ENCODE measurements around the gene TNPO3. TPM values are rescaled to one million over a fixed set of nuclear protein-coding genes. Genes with fewer than 3 reads are reported as not detected.

The TNPO3 gene
- total RNA-seq, 3 donors from 2014 or later (not counting 1 experiment from before 2014, with no cell fraction given) = 33.9 to 41.1 (median 37.9) TPM

- H3K4me1 Mint-ChIP-seq = no peaks in the 10 kb centered on the region
Measured at GRCh38 chr7:128920913-128921582, 133.9 kb downstream of the TNPO3 start.

GRCh38 chr7:128919881-128920799 lies 134.8 kb downstream of the TNPO3 start:
- peaks cover 5% of the 10 kb centered on the region for H3K4me1 ChIP-seq (ENCODE audit: control insufficient read depth, insufficient read depth, low read length)
- no peak overlapping the region for H3K4me3 Mint-ChIP-seq
- peaks cover 5% of the 10 kb centered on the region in 2 donors for H3K4me1 Mint-ChIP-seq
- no peak for ATAC-seq
- H3K27me3 ChIP-seq (ENCODE audit: control insufficient read depth, insufficient read depth, low read length) = peaks cover 9% of the 10 kb centered on the region
- H3K27me3 Mint-ChIP-seq (ENCODE audit: low read depth in 2 of 2) = peaks cover 35 to 42% of the 10 kb centered on the region in 2 donors
- no peaks in the 10 kb centered on the region for H3K36me3 ChIP-seq (ENCODE audit: control insufficient read depth, insufficient read depth, low read length)
- H3K27ac Mint-ChIP-seq = no peak overlapping the region
- no peaks in the 10 kb centered on the region for H3K9me3 ChIP-seq (ENCODE audit: control insufficient read depth, insufficient read depth, low read length)
- peak in 1 of 2 donors; percentile 13 for DNase-seq
- H3K36me3 Mint-ChIP-seq = no peaks in the 10 kb centered on the region
- TF ChIP-seq CTCF (IDR thresholded peaks at IDR 0.05) = no peak
- intact Hi-C loops (cut with micrococcal nuclease) = no loop called here
- WGBS (ENCODE audit: insufficient coverage) = 63% methylated on average over 14 of the region's 14 CpGs
- no peak overlapping the region for H3K4me3 ChIP-seq (ENCODE audit: low read length)
- no peaks in the 10 kb centered on the region for H3K9me3 Mint-ChIP-seq
- no peak overlapping the region for H3K27ac ChIP-seq (ENCODE audit: low read length)

More at GRCh38 chr7:128920913-128921582, 133.9 kb downstream of the TNPO3 start:
- no peak for ATAC-seq
- Mint-ChIP-seq H3K36me3 (no peaks in the 10 kb centered on the region), H3K4me3 (no peak overlapping the region), H3K27me3 (ENCODE audit: low read depth in 2 of 2) (peaks cover 32 to 35% of the 10 kb centered on the region in 2 donors), H3K27ac (no peak overlapping the region), H3K9me3 (no peaks in the 10 kb centered on the region)
- TF ChIP-seq CTCF (IDR thresholded peaks at IDR 0.05) = no peak
- H3K27me3 ChIP-seq (ENCODE audit: control insufficient read depth, insufficient read depth, low read length) = peaks cover 5% of the 10 kb centered on the region
- H3K4me1 ChIP-seq (ENCODE audit: control insufficient read depth, insufficient read depth, low read length) = no peaks in the 10 kb centered on the region
- 87% methylated on average over 13 of the region's 13 CpGs for WGBS (ENCODE audit: insufficient coverage)
- no peak overlapping the region for H3K27ac ChIP-seq (ENCODE audit: low read length)
- no peak for DNase-seq
- H3K9me3 ChIP-seq (ENCODE audit: control insufficient read depth, insufficient read depth, low read length) = no peaks in the 10 kb centered on the region
- H3K36me3 ChIP-seq (ENCODE audit: control insufficient read depth, insufficient read depth, low read length) = no peaks in the 10 kb centered on the region
- no peak overlapping the region for H3K4me3 ChIP-seq (ENCODE audit: low read length)
- intact Hi-C loops (cut with micrococcal nuclease) = no loop called here

GRCh38 chr7:128919241-128919640 lies 135.7 kb downstream of the TNPO3 start:
- H3K9me3 ChIP-seq (ENCODE audit: control insufficient read depth, insufficient read depth, low read length) = no peaks in the 10 kb centered on the region
- WGBS (ENCODE audit: insufficient coverage) = 89% methylated on average over 6 of the region's 6 CpGs
- Mint-ChIP-seq H3K36me3 (no peaks in the 10 kb centered on the region), H3K27ac (no peak overlapping the region), H3K9me3 (no peaks in the 10 kb centered on the region), H3K4me1 (peaks cover 5 to 6% of the 10 kb centered on the region in 2 donors), H3K4me3 (no peak overlapping the region), H3K27me3 (ENCODE audit: low read depth in 2 of 2) (peaks cover 39 to 47% of the 10 kb centered on the region in 2 donors)
- H3K36me3 ChIP-seq (ENCODE audit: control insufficient read depth, insufficient read depth, low read length) = no peaks in the 10 kb centered on the region
- H3K4me3 ChIP-seq (ENCODE audit: low read length) = no peak overlapping the region
- TF ChIP-seq CTCF (IDR thresholded peaks at IDR 0.05) = no peak
- intact Hi-C loops (cut with micrococcal nuclease) = no loop called here
- H3K27ac ChIP-seq (ENCODE audit: low read length) = no peak overlapping the region
- DNase-seq (no peak), ATAC-seq (no peak)
- H3K27me3 ChIP-seq (ENCODE audit: control insufficient read depth, insufficient read depth, low read length) = peaks cover 9% of the 10 kb centered on the region
- H3K4me1 ChIP-seq (ENCODE audit: control insufficient read depth, insufficient read depth, low read length) = peaks cover 11% of the 10 kb centered on the region

All from natural killer cell (primary cell).